ENCODE data around the gene PRKAG2.

The PRKAG2 gene

DNA sequence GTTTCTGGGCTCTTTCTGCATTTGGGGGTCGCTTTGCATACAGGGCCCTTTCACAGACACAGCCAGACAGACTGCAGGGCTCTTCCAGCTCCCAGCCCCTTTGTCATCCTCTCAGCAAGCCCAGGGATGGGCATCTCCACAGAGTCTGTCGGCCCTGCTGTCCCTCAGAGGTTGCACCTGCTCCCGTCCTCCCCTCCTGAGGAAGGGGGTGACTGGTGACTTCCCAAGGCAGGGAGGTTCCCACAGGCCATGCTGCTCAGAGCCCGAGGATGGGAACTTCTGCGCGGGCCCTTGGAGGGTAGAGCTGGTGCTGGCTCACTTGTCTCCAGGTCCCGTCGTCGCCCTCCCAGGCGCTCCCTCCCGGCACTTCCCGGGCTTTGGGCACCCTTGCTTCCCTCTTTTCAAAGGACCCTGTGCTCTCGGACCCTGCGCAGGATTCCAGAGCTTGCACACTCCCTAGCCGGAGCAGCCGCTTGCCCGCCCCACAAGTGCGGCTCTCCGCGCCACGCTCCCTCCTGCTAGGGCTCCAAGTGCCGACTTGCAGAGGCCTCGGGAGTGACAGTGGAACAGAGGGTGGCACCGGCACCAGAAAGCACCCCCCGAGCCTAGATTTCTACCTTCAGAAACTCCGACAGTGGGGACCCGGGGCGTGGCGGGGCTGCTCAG, 152.5 kb downstream of the PRKAG2 start:
- Histone ChIP-seq H3K9me3 (ENCODE audit: insufficient read depth, low read length) (no peaks in the 10 kb centered on the region), H3K4me2 (ENCODE audit: low read depth, low read length, poor library complexity, severe bottlenecking) (no peak overlapping the region), H4K20me1 (ENCODE audit: low read depth, low read length) (no peaks in the 10 kb centered on the region), H3K4me3 (ENCODE audit: insufficient read depth, low read length, poor library complexity, severe bottlenecking) (no peak overlapping the region), H3K27me3 (ENCODE audit: low read length) (no peaks in the 10 kb centered on the region), H3K9ac (ENCODE audit: low read length) (no peak overlapping the region), H3K36me3 (ENCODE audit: low read length) (no peaks in the 10 kb centered on the region), H3F3A (ENCODE audit: insufficient read depth) (no peaks in the 10 kb centered on the region), H3K9me2 (replicated peaks; ENCODE audit: insufficient read depth, low read length) (no peaks in the 10 kb centered on the region), H2AFZ (ENCODE audit: low read depth, low read length, severe bottlenecking) (no peak overlapping the region), H3K79me2 (ENCODE audit: insufficient read depth, low read length) (no peaks in the 10 kb centered on the region), H3K27ac (ENCODE audit: low read depth, low read length) (no peak overlapping the region)
- TF ChIP-seq, protein P1, sequence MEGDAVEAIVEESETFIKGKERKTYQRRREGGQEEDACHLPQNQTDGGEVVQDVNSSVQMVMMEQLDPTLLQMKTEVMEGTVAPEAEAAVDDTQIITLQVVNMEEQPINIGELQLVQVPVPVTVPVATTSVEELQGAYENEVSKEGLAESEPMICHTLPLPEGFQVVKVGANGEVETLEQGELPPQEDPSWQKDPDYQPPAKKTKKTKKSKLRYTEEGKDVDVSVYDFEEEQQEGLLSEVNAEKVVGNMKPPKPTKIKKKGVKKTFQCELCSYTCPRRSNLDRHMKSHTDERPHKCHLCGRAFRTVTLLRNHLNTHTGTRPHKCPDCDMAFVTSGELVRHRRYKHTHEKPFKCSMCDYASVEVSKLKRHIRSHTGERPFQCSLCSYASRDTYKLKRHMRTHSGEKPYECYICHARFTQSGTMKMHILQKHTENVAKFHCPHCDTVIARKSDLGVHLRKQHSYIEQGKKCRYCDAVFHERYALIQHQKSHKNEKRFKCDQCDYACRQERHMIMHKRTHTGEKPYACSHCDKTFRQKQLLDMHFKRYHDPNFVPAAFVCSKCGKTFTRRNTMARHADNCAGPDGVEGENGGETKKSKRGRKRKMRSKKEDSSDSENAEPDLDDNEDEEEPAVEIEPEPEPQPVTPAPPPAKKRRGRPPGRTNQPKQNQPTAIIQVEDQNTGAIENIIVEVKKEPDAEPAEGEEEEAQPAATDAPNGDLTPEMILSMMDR (IDR thresholded peaks at IDR 0.05; ENCODE audit: insufficient read depth, low read length, poor library complexity, severe bottlenecking): no peak
- TF ChIP-seq EZH2phosphoT487 (conservative IDR thresholded peaks at IDR 0.05; ENCODE audit: low read length): no peak

DNA sequence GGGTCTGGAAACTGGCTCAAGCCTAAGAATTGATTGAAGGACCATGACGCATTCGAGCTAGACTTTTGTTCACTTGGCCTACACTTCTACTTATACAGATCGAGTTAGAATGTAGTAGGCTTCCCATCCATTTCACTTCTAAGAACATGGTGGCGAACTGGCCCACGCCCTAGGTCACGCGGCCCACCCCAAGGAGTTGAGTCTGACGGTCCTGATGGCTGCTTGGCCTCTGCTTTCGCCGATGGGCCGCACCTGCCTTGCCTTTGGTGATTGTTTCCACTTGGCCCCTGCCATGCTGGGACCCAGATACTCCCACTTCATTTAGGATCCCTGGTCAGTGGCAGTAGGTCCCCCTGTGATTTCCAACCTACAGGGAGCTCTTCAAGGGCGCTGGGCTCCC, 153.6 kb downstream of the PRKAG2 start:
- H3K27ac ChIP-seq (ENCODE audit: low read depth, low read length): no peak overlapping the region
- TF ChIP-seq, protein P1 (IDR thresholded peaks at IDR 0.05; ENCODE audit: insufficient read depth, low read length, poor library complexity, severe bottlenecking): no peak
- TF ChIP-seq EZH2phosphoT487 (conservative IDR thresholded peaks at IDR 0.05; ENCODE audit: low read length): no peak
- H3K27me3 ChIP-seq (ENCODE audit: low read length): no peaks in the 10 kb centered on the region

DNA sequence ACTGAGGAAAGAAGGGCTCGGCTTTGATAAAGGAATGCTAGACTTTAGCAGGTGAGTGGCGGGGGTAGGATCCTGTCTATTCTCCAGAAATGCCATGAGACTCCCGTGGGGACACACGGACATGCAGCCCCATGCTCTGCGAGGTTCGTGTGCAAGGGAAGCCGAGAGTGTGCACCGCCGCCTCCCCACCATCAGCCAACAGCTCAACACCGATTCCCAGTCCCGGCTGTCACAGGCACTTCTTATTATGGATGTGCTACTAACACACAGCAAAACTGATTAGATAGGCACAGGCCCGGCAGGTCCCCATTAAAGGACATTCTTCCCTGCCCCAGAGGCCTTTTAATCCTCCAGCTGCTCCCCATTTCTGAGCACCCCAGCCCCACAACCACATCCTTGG, 154.4 kb downstream of the PRKAG2 start:
- H3F3A ChIP-seq (ENCODE audit: insufficient read depth): no peaks in the 10 kb centered on the region
- H2AFZ ChIP-seq (ENCODE audit: low read depth, low read length, severe bottlenecking): no peak overlapping the region
- H3K4me3 ChIP-seq (ENCODE audit: insufficient read depth, low read length, poor library complexity, severe bottlenecking): no peak overlapping the region
- no peak overlapping the region for H3K4me2 ChIP-seq (ENCODE audit: low read depth, low read length, poor library complexity, severe bottlenecking)
- no peaks in the 10 kb centered on the region for H3K9me2 ChIP-seq (replicated peaks; ENCODE audit: insufficient read depth, low read length)
- TF ChIP-seq, protein P1 (IDR thresholded peaks at IDR 0.05; ENCODE audit: insufficient read depth, low read length, poor library complexity, severe bottlenecking): no peak
- TF ChIP-seq EZH2phosphoT487 (conservative IDR thresholded peaks at IDR 0.05; ENCODE audit: low read length): no peak
- H3K79me2 ChIP-seq (ENCODE audit: insufficient read depth, low read length): no peaks in the 10 kb centered on the region
- H3K27ac ChIP-seq (ENCODE audit: low read depth, low read length): no peak overlapping the region
- H3K27me3 ChIP-seq (ENCODE audit: low read length): no peaks in the 10 kb centered on the region
- no peaks in the 10 kb centered on the region for H4K20me1 ChIP-seq (ENCODE audit: low read depth, low read length)
- no peak overlapping the region for H3K9ac ChIP-seq (ENCODE audit: low read length)
- no peaks in the 10 kb centered on the region for H3K36me3 ChIP-seq (ENCODE audit: low read length)
- no peaks in the 10 kb centered on the region for H3K9me3 ChIP-seq (ENCODE audit: insufficient read depth, low read length)

More for the DNA sequence above, 153.6 kb downstream of the PRKAG2 start:
- Histone ChIP-seq H4K20me1 (ENCODE audit: low read depth, low read length) (no peaks in the 10 kb centered on the region), H3K9me3 (ENCODE audit: insufficient read depth, low read length) (no peaks in the 10 kb centered on the region), H2AFZ (ENCODE audit: low read depth, low read length, severe bottlenecking) (no peak overlapping the region), H3K9ac (ENCODE audit: low read length) (no peak overlapping the region), H3K36me3 (ENCODE audit: low read length) (no peaks in the 10 kb centered on the region), H3K4me3 (ENCODE audit: insufficient read depth, low read length, poor library complexity, severe bottlenecking) (no peak overlapping the region), H3K79me2 (ENCODE audit: insufficient read depth, low read length) (no peaks in the 10 kb centered on the region), H3F3A (ENCODE audit: insufficient read depth) (no peaks in the 10 kb centered on the region), H3K4me2 (ENCODE audit: low read depth, low read length, poor library complexity, severe bottlenecking) (no peak overlapping the region), H3K9me2 (replicated peaks; ENCODE audit: insufficient read depth, low read length) (no peaks in the 10 kb centered on the region)
